Activated gamma-delta T cell treated with Interleukin-2 at 50 U/mL for 16 hours (primary cell): Measurements from ENCODE around the gene LRMDA.

Experiments
- DNase-seq: peaks from one replicate; pipeline ENCODE4 v3.0.0-alpha.2; 2020

LRMDA gene

DNA sequence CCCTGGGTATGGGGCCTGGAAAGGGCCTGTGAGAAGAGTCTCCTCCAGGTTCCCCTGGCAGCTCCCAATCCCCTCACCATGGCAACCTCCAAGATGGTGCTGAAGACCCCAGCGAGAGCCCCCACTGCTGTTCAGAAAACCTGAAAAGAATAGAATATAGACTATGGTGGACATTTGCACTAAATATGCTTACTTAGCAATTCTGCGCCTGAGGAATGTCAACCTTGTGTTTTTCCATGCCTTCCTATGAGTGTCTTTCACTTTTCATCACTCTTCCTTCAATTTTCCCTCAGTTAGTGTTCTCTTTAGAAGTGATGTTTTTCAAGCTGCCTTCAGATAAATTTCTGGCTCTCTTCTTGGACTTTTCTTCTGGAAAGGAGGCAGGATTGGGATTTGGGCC is 589.2 kb downstream of the LRMDA start:
- no peak for DNase-seq

DNA sequence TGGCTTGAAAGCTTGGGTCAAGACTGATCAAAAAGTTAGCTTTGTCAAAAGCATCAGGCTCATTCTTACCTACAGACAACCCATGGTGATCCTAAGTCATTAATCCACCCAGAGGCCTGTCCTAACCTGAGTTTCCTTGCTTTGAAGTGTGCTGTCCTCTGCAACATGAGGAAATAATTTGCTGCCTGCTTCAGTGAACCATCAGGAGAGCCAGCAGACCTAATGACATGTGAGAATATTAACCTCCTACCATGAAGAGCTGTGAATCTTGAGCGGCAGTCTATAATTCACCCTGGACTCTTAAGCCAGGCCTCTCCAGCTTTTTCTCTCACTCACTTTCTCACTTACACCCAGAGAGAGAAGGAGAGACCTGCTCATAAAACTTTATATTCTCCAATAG is 590.0 kb downstream of the LRMDA start:
- DNase-seq, result no peak

- no peak for DNase-seq
Measured at GRCh38 chr10:76022366-76022765, 590.9 kb downstream of the LRMDA start.

DNA sequence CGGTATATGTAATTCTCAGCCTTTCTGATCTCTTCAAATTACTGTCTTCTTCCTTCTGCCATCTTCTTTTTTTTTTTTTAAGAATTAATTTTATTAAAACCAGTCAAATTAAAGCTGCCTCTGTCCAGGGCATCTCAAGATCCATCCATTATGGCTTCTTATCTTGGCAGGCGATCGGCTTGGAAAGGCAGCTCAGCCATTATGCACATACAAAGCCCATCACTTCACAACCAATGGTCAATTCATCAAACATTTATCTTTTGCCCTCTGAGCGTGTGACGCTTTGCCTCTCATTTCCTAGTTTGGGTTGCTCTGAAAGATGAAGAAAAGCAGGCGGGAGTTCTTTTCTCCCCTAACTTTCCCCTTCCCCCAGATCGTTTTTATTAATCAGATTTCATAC is 591.6 kb downstream of the LRMDA start:
- no peak for DNase-seq

- DNase-seq, result no peak
Measured at GRCh38 chr10:76024460-76025123, 593.2 kb downstream of the LRMDA start.

DNA sequence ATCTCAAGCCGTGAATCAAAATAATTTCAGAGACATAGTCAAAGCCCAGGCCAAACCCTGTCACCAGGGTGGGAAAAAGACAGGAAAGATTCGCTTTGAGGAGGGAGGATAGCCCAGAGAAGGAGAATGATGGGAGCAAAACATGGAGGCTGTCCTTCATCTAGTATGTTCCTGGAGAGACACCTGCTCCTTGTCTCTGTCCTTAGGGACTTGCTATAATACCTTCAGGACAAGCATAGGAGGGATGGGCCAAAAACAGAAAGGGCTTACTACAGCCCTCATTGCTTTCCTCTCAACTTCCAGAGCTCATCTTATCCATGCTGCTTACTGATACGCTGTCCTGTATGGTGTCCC is 593.7 kb downstream of the LRMDA start:
- no peak for DNase-seq

DNA sequence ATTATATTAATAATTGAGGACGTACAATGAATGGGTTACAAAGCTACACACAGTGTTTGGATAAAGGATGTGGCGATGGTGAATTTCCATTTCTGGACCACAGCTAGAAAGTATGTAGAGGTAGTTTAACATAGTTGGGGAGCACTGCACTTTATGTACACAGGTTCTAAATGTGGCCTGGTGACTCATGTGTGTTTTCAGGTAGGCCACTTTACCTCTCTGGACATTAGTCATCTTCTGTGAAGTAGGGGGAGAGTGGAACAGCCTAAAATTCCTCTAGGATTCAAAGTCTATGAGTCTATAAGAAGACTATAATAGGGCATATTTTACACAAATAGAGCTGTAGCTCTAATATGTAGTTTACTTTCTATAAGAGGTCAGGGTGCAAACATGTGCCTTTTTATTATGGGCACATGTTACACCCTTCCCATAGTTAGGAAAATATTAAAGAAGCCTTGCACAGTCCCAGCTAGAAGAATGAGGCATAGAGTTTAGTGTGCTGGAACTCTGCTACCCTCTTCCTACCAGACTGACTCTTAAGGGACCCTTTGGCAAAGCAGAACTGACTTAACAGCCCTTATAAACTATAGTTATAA is 594.9 kb downstream of the LRMDA start:
- DNase-seq, result no peak

GRCh38 chr10:76026905-76027304 is 595.5 kb downstream of the LRMDA start:
- no peak for DNase-seq

DNA sequence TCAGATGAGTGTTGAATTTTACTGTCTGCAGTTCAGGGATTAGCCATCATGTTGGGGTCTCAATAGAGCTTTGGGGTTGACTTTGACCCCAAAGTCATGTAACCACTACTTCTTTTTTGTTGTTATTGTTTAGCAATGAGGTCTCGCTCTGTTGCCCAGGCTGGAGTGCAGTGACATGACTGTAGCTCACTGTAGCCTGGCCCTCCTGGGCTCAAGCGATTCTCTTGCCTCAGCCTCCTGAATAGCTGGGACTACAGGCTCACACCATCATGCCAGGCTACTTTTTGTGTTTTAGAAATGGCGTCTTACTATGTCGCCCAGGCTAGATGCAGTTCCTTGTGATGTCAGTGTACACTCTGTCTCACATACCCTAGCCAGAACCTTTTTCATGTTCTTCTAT is 598.4 kb downstream of the LRMDA start:
- DNase-seq, result no peak

GRCh38 chr10:76031099-76031498 is 599.7 kb downstream of the LRMDA start:
- no peak for DNase-seq

GRCh38 chr10:76031769-76032699 is 600.6 kb downstream of the LRMDA start:
- no peak for DNase-seq

- DNase-seq, result no peak
Measured at GRCh38 chr10:76032700-76033039, 601.2 kb downstream of the LRMDA start.

DNA sequence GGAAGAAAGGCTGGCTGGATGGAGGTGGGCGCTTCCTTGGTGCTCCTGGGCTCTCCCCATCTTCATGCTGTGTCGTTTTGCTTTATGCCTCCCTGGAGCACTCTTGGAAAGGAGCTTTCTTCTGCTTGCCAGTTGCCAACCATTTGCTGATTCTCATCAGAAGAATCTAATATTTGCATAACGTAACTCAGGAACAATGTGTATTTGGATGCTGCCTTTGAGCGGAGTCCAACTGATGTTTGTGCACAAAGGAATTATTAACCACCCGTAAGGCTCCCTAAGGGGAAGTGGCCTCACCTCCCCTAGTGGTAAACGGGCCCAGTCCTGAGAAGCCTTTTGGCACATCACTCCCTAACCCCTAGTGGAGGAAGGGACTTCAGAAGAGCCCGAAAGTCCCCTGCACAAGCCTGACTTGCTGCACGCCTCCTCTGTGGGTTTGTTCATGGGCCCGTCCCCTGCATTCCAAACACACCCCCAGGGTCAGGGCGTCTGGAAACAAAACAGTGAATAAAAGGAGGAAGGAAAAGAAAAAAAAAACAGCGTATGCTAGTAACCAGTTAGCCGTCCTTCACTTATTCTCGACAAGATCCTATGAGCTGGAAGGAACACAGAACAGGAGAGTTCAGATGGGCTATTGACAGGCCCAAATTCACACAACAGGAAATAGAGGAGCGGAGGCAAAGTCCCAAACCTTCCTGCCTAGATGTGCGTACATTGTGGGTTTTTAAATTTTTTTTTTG is 602.2 kb downstream of the LRMDA start:
- DNase-seq, result no peak

DNA sequence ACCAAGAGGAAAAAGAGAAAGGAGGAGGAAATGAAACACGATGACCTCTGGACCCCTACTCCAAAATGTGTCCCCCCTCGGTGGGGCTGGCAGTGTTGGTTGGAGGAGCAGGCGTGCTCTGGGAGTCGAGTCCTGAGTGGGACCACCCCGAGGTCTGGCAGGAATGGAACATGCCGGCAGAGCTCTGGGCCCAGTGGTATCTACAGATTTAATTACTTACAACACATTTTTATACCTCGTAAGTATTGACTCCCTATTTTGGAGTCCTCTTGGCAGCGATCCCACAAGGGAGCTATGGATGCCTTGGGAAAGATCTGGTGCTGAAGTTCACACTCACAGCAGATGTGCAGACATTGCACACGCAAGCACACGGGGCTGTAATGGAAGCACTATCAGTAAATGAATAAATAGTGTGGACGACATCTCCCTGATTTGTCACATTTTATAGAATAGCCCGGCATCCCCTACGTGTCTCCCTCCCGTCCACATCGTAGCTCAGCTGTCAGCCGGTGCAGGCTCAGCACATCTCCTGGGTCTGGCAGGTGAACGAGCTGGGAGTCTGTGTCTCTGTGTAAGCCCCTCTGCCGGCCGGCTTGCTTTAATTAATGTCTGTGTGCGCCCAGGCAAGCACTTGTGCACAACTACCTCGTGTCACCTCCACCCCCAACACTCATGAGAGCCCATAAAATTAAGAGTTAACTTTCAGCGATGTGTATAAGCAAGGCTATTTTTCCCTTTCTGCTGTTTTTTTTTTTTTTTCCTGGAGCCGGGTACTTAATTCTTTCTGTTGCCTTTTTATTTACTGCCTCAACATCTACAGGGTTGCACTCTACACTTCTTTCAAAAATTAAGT is 603.2 kb downstream of the LRMDA start:
- no peak for DNase-seq

DNA sequence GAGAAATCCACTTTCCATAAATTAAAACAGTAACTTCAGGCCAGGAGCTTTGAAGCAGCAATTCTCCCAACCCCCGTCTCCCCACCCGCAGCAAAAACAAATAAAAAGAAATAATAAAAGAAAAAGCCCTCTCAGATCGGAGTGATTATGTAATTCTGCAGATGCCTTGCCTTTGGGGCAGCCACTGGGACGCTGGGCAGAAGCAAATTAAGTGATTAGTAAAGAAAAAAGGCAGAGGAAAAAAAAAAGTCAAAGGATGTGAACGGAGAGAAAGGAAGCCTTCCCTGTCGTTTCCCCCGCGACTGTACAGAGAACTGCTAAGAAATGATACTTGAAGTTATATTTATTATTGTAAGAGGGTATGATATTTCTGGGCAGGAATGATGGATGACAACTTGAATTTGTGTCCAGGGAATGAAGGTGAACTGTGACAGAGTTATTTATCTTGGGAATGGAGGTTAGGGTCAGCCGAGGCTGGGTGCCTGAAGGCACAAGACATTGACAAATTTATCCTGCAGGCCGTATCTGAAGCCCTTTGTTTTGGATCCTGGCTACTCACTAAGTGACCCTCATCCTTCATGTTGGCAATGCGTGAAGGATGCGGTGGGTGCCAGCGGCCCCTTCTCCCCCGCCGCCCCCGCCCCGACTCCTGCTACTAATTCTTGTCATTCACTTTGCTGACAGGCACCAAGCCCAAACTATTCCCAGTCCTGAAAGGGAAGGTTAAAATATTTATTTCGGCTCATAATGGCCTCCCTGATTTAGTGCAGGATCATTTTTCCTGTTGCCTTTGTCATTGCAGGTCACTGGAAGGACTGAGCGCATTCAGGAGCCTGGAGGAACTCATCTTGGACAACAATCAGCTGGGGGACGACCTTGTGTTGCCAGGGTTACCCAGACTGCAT is 604.0 kb downstream of the LRMDA start:
- DNase-seq, result no peak

DNA sequence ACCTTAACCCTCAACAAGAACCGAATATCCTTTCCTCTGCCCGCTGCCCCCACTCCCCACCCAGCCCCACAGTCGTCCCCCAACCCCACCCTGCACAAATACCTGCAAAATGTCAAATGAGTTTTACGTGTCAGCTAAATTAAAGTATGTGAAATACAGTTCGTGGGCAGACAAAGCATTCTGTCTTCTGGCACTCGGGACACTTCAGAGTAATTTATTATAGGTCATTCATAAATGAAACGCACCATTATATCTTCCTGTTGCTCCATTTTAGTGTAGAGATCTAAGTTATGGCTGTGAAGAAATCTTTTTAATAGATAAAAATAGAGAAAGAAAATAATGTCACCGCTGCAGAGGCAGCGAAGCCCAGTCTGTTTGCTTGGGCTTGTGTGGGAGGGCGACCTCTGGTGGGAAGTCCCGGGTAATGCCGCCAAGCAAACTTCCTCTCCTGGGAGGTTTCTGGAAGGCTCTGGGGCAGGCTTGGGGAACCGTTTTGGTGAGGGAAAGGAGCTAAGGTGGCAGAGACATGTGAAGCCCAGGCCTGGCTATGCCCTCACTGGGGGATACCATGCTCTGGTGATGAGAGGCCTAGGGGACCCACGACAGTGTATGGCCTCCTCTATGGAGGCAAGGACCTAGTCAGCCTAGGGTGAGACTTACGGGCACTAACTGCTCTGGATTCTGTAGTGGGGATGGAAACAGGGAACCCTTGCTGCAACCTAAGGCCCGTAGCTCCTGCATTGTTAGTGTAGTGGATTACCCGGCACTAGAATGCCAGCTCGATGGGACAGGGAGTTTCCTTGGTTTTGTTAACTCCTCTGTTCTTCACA is 604.9 kb downstream of the LRMDA start:
- peak; percentile 17 for DNase-seq

DNA sequence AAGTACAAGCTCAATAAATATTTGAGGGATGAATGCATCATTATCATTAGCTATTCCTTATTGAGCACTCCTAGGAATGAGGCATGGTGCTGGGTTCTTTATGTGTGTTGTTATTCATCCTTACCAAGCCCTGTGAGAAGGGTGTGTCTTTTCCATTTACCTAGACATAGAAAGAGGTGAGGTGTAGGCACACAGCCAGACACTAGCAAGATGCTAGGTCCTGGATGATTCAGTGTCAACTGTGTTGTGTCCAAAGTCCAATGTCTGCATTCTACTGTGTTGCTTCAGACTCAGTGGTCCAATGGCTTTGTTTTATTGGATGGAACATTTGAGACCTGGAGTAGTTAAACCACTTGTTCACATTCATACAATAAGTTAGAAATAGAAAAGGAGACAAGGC is 605.5 kb downstream of the LRMDA start:
- no peak for DNase-seq

DNA sequence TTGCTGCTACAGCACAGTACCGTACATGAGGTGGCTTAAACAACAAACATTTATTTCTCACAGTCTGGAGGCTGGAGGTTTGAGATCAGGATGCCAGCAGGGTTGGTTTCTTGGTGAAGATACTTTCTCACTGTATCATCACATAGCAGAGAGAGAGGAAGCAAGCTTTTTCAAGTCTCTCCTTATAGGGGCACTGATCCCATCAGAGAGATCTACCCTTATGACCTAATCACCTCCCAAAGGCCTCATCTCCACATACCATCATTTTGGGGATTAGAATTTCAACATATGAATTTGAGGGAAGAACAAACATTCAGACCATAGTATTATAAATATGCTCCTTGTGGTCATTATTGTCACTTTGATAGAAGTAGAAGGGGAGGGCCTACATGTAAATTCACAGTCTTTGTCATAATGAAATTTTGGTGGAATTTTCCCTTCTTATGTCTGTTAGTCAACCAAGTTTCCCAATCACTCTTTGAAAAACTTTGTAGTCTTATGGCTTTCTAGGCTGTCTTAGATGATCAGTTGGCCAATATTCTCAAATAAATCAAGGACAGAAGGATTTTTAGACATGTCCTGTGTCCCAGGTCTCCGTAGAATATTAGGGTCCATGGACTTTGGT is 606.2 kb downstream of the LRMDA start:
- no peak for DNase-seq

GRCh38 chr10:76038696-76039095 is 607.3 kb downstream of the LRMDA start:
- no peak for DNase-seq
